ENCODE results near the gene RPL27A. TPM values are rescaled to one million over a fixed set of nuclear protein-coding genes. Genes with fewer than 3 reads are reported as not detected.

The RPL27A gene
- total and polyA plus RNA-seq, 2 donors (not counting 3 experiments of a cell fraction or from before 2014, with no cell fraction given): 1,303 to 1,363 TPM

DNA sequence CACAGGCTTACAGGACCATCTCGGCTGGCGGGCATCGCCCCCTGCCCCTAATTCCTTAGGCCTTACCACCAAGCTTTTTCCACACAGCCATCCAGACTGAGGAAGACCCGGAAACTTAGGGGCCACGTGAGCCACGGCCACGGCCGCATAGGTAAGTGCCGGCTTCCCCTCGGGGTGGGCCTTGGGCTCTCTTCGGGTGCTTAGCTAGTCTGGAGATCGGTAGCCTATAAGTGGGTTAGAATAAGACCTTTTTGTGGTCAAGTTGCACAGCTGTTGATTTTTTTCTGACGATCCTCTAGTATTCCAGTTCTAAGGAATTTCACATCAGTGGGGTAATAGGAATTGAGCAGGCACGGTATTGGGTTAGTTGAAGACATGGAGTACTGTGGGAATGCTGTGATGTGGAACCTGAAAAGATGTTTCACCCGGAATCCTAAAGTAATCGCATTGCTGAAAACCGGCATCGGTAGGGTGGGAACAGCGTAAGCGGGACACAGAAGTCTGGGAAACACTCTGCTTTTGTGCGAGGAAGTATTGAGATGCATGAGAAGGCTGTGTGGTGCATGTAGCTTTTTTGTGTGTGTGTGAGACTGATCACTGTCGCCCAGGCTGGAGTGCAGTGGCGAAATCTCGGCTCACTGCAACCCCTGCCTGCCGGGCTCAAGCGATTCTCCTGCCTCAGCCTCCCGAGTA is 669 bp downstream of the RPL27A start:
- BruUV-seq (replicated peaks): TSS peak; percentile 47
- peak overlapping the region; percentile 58 to 92 (median 88) for H3K4me3 ChIP-seq (replicated peaks in 1 of 3; ENCODE audit: insufficient read depth in 1 of 3, low read depth in 1 of 3, low read length in 3 of 3)
- peaks cover 19 to 20% of the 10 kb centered on the region in 2 experiments for H3K36me3 ChIP-seq (ENCODE audit: control insufficient read depth in 2 of 2, extremely low read depth in 1 of 2, insufficient read depth in 2 of 2, low read length in 2 of 2)
- CTCF ChIA-PET: interaction anchor here (1.0 to 2.7 kb wide), 9 partner anchors 10 to 276 kb away, joined by 3 to 17 read pairs (median 4); no protein-coding TSS in a partner anchor
- no peak for DNase-seq (ENCODE audit: low read depth, low spot score)
- H3K9me3 ChIP-seq (replicated peaks; ENCODE audit: control insufficient read depth, insufficient read depth, low read length): no peaks in the 10 kb centered on the region
- H2AFZ ChIP-seq (ENCODE audit: low read depth, low read length): no peak overlapping the region
- dilution Hi-C loops (cut with MboI; ENCODE audit: extremely low pct_ligation_motif_present, low sequenced_read_pairs): no loop called here
- peak overlapping the region; percentile 86 for H3K27ac ChIP-seq (ENCODE audit: insufficient read depth, low read depth, low read length)
- peaks cover 2% of the 10 kb centered on the region for H4K20me1 ChIP-seq (replicated peaks; ENCODE audit: control insufficient read depth, extremely low read depth, insufficient read depth, low read length)
- peaks cover 36% of the 10 kb centered on the region for H3K4me1 ChIP-seq (ENCODE audit: control insufficient read depth, extremely low read depth, insufficient read depth, low read length)
- no peaks in the 10 kb centered on the region for H3K27me3 ChIP-seq (ENCODE audit: control insufficient read depth in 2 of 2, insufficient read depth in 2 of 2, low read length in 2 of 2)
- peak overlapping the region; percentile 98 for H3K4me2 ChIP-seq (ENCODE audit: insufficient read depth, low read length)
- peak overlapping the region; percentile 99 for H3K9ac ChIP-seq (replicated peaks; ENCODE audit: extremely low read depth, insufficient read depth, low read length)
- no peak for FAIRE-seq
- POLR2A ChIA-PET: interaction anchor here (1.5 kb wide), 2 partner anchors 17 to 36 kb away, joined by 4 to 5 read pairs; no protein-coding TSS in a partner anchor
- peaks cover 37% of the 10 kb centered on the region for H3K79me2 ChIP-seq (ENCODE audit: control insufficient read depth, insufficient read depth, low read length)
- TF ChIP-seq, protein P1, sequence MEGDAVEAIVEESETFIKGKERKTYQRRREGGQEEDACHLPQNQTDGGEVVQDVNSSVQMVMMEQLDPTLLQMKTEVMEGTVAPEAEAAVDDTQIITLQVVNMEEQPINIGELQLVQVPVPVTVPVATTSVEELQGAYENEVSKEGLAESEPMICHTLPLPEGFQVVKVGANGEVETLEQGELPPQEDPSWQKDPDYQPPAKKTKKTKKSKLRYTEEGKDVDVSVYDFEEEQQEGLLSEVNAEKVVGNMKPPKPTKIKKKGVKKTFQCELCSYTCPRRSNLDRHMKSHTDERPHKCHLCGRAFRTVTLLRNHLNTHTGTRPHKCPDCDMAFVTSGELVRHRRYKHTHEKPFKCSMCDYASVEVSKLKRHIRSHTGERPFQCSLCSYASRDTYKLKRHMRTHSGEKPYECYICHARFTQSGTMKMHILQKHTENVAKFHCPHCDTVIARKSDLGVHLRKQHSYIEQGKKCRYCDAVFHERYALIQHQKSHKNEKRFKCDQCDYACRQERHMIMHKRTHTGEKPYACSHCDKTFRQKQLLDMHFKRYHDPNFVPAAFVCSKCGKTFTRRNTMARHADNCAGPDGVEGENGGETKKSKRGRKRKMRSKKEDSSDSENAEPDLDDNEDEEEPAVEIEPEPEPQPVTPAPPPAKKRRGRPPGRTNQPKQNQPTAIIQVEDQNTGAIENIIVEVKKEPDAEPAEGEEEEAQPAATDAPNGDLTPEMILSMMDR (IDR thresholded peaks at IDR 0.05; ENCODE audit: extremely low read depth in 1 of 2, insufficient read depth in 1 of 2, low read depth in 1 of 2, low read length in 2 of 2): no peak
- TF ChIP-seq POLR2AphosphoS5 (IDR thresholded peaks at IDR 0.05; ENCODE audit: insufficient read depth, low read depth, low read length) (no peak), POLR2A (IDR thresholded peaks at IDR 0.05; ENCODE audit: low read depth, low read length) (peak; percentile 14)
- intact Hi-C loops (cut with micrococcal nuclease): loop anchor here (2.0 to 5.0 kb wide), 2 partner anchors 81 to 282 kb away; partner anchors contain the start of gene TMEM9B
- H3K9me1 ChIP-seq (replicated peaks; ENCODE audit: control insufficient read depth, extremely low read depth, insufficient read depth, low read length): no peaks in the 10 kb centered on the region

All from endothelial cell of umbilical vein (primary cell).